ENCODE results near the gene DTX3.

Gene DTX3

DNA sequence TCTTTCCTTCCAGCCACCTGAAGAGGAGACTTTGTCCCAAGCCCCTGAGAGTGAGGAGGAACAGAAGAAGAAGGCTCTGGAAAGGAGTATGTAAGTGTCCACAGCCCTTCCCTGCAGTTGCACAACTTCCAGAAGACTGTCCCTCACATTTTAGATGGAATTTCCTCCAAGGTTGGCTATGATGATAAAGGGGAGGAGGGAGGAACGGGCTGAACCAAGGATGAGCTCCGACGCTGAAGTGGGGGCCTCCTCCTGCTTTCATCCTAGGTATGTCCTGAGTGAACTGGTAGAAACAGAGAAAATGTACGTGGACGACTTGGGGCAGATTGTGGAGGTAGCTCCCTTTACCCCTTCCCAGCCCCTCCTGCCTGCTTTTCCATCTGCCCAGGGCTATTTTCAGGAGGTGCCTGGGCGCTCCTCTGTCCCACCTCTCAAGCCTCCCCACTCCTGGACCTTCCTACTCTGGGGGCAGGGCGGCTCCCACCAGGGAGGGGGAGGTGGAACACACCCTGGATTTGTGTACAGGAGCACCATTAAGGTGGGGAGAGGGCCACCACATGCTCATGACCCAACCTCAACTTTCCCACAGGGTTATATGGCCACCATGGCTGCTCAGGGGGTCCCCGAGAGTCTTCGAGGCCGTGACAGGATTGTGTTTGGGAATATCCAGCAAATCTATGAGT lies 8.9 kb downstream of the DTX3 start:
- Histone ChIP-seq H3K27me3 (ENCODE audit: insufficient read depth, low read depth) (no peaks in the 10 kb centered on the region), H3K4me2 (peak overlapping the region; percentile 88), H3K9ac (peak overlapping the region; percentile 41), H4K20me1 (ENCODE audit: insufficient read depth) (no peaks in the 10 kb centered on the region), H3K36me3 (ENCODE audit: insufficient read depth) (no peaks in the 10 kb centered on the region), H3K4me3 (IDR thresholded peaks at IDR 0.05; ENCODE audit: insufficient read depth, low read depth, low read length) (no peak overlapping the region), H3K27ac (peak overlapping the region; percentile 69), H3K4me1 (ENCODE audit: low read depth, poor library complexity, severe bottlenecking) (peaks cover 45% of the 10 kb centered on the region), H3K79me2 (ENCODE audit: insufficient read depth, low read depth) (no peaks in the 10 kb centered on the region), H2AFZ (ENCODE audit: low read depth) (peak overlapping the region; percentile 45)
- TF ChIP-seq, protein P1, sequence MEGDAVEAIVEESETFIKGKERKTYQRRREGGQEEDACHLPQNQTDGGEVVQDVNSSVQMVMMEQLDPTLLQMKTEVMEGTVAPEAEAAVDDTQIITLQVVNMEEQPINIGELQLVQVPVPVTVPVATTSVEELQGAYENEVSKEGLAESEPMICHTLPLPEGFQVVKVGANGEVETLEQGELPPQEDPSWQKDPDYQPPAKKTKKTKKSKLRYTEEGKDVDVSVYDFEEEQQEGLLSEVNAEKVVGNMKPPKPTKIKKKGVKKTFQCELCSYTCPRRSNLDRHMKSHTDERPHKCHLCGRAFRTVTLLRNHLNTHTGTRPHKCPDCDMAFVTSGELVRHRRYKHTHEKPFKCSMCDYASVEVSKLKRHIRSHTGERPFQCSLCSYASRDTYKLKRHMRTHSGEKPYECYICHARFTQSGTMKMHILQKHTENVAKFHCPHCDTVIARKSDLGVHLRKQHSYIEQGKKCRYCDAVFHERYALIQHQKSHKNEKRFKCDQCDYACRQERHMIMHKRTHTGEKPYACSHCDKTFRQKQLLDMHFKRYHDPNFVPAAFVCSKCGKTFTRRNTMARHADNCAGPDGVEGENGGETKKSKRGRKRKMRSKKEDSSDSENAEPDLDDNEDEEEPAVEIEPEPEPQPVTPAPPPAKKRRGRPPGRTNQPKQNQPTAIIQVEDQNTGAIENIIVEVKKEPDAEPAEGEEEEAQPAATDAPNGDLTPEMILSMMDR (conservative IDR thresholded peaks at IDR 0.05; ENCODE audit: low read depth, low read length) = no peak

- no peaks in the 10 kb centered on the region for H3K27me3 ChIP-seq (ENCODE audit: insufficient read depth, low read depth)
- peak overlapping the region; percentile 45 for H2AFZ ChIP-seq (ENCODE audit: low read depth)
- H3K4me3 ChIP-seq (IDR thresholded peaks at IDR 0.05; ENCODE audit: insufficient read depth, low read depth, low read length) = no peak overlapping the region
- peak overlapping the region; percentile 69 for H3K27ac ChIP-seq
- TF ChIP-seq, protein P1 (conservative IDR thresholded peaks at IDR 0.05; ENCODE audit: low read depth, low read length) = no peak
- peaks cover 45% of the 10 kb centered on the region for H3K4me1 ChIP-seq (ENCODE audit: low read depth, poor library complexity, severe bottlenecking)
- no peaks in the 10 kb centered on the region for H4K20me1 ChIP-seq (ENCODE audit: insufficient read depth)
- H3K79me2 ChIP-seq (ENCODE audit: insufficient read depth, low read depth) = no peaks in the 10 kb centered on the region
- H3K9ac ChIP-seq = peak overlapping the region; percentile 41
- peak overlapping the region; percentile 88 for H3K4me2 ChIP-seq
- no peaks in the 10 kb centered on the region for H3K36me3 ChIP-seq (ENCODE audit: insufficient read depth)
Observed at GRCh38 chr12:57614178-57614947, 9.7 kb downstream of the DTX3 start.

GRCh38 chr12:57614948-57615500 lies 10.4 kb downstream of the DTX3 start:
- Histone ChIP-seq H3K4me2 (peak overlapping the region; percentile 88), H3K27me3 (ENCODE audit: insufficient read depth, low read depth) (no peaks in the 10 kb centered on the region), H4K20me1 (ENCODE audit: insufficient read depth) (no peaks in the 10 kb centered on the region), H2AFZ (ENCODE audit: low read depth) (peak overlapping the region; percentile 45; the same call in 1 of the 2 replicates), H3K4me1 (ENCODE audit: low read depth, poor library complexity, severe bottlenecking) (peaks cover 45% of the 10 kb centered on the region), H3K9ac (peak overlapping the region; percentile 41; the same call in 1 of the 2 replicates), H3K36me3 (ENCODE audit: insufficient read depth) (no peaks in the 10 kb centered on the region), H3K79me2 (ENCODE audit: insufficient read depth, low read depth) (no peaks in the 10 kb centered on the region), H3K27ac (peak overlapping the region; percentile 69), H3K4me3 (IDR thresholded peaks at IDR 0.05; ENCODE audit: insufficient read depth, low read depth, low read length) (no peak overlapping the region)
- TF ChIP-seq, protein P1 (conservative IDR thresholded peaks at IDR 0.05; ENCODE audit: low read depth, low read length) = no peak

GRCh38 chr12:57615637-57616036 lies 11.0 kb downstream of the DTX3 start:
- Histone ChIP-seq H4K20me1 (ENCODE audit: insufficient read depth) (no peaks in the 10 kb centered on the region), H3K4me1 (ENCODE audit: low read depth, poor library complexity, severe bottlenecking) (peaks cover 44% of the 10 kb centered on the region), H3K27me3 (ENCODE audit: insufficient read depth, low read depth) (no peaks in the 10 kb centered on the region), H3K9ac (no peak overlapping the region), H2AFZ (ENCODE audit: low read depth) (no peak overlapping the region), H3K36me3 (ENCODE audit: insufficient read depth) (no peaks in the 10 kb centered on the region), H3K4me2 (peak overlapping the region; percentile 88; the same call in 1 of the 2 replicates), H3K4me3 (IDR thresholded peaks at IDR 0.05; ENCODE audit: insufficient read depth, low read depth, low read length) (no peak overlapping the region), H3K27ac (no peak overlapping the region), H3K79me2 (ENCODE audit: insufficient read depth, low read depth) (no peaks in the 10 kb centered on the region)
- TF ChIP-seq, protein P1 (conservative IDR thresholded peaks at IDR 0.05; ENCODE audit: low read depth, low read length) = no peak
